BJ (cell line): Measurements from ENCODE around the gene CCHCR1. TPM values are rescaled to one million over a fixed set of nuclear protein-coding genes. Genes with fewer than 3 reads are reported as not detected.
A peak's percentile ranks its signal among the peaks of the same experiment; 100 is the strongest.
"Not testable (repeated sequence)": the region's sequence is repeated elsewhere in the genome, so short reads cannot be mapped to it uniquely, and the experiment has no call there.

Experiments used
- CTCF ChIA-PET: fragments of 350-600 bp; formaldehyde crosslinking; extraction: SDS; loops from one replicate; lab custom pipeline; 2021; ENCODE audit warnings: antibody characterized with exemption, inconsistent platforms; lab: Yijun Ruan, JAX
- POLR2A ChIA-PET: fragments of 300-600 bp; sonication (Branson Sonifier 250); formaldehyde crosslinking; extraction: SDS; loops from one replicate; lab custom pipeline; 2021; ENCODE audit warnings: antibody characterized with exemption; lab: Charles Lee
- DNase-seq: peaks from one replicate; pipeline ENCODE4 v3.0.0-alpha.2; 2011; ENCODE audit warnings: low read depth
- H3K27me3 ChIP-seq: 2 replicates; pipeline ENCODE4 v1.6.0; 2011; ENCODE audit warnings: low read length; ENCODE audit not compliant: control insufficient read depth, insufficient read depth
- H3K36me3 ChIP-seq: 2 replicates; pipeline ENCODE4 v1.5.1; 2011; ENCODE audit warnings: low read length; ENCODE audit not compliant: control insufficient read depth, insufficient read depth
- H3K4me3 ChIP-seq: 2 replicates; pipeline ENCODE4 v1.5.1; 2011; ENCODE audit warnings: low read depth, mild to moderate bottlenecking, control low read depth, low read length
- polyA plus RNA-seq: library from polyadenylated mRNA; depleted of rRNA; stranded (reverse); fragments of >200 nt; gene quantifications from 2 replicates; pipeline ENCODE4 v1.2.3, GENCODE V29; 2011
- TF ChIP-seq, protein P1 (sequence below): IDR thresholded peaks from 2 replicates; pipeline ENCODE4 v1.5.1; 2011; ENCODE audit warnings: low read depth, mild to moderate bottlenecking, control low read depth, inconsistent platforms, low read length, moderate library complexity; ENCODE audit not compliant: insufficient read depth

The CCHCR1 gene
- polyA plus RNA-seq, 1 experiment = 15.5 TPM

DNA sequence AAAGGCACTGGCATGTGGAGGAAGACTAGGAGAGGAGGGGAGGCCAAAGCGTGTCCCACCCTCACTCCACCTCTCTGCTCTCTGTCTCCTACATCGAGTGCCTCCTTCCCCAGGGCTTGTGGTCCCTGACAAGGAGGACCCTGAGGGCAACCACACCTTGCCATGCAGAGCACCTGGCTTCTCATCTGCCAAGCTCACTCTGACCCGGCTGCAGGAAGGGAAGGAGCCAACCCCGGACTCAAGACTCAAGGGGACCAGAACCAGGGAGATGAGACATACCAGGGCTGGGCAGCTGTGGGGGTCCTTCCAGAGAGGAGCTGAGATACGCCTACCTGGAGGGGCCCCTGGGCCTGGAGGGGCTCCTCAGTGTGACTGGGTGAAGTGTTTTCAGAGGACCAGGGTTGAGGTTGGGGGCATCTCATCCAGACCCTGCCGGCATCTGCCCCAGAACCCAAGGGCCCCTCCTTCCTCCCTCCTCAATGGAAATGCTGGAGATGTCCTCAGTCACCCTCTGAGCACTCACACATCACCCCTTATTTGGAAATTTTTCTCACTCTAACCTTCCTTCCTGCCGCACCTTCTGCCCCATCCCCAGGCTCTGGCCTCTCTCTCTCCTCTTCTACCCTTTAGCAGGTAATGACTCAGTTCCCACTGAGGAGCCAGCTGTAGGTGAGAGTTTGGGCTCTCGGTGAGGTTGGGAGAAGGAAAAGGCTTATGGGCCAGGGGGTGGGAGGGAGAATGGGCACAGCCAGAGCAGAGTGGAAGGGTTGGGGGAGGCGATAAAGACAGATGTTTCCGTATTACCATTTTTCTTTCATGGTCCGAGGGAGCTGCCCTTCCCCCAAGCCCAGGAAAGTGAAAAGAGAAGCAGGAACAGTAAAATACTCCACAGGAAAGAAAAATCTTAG, 44.9 kb upstream of the CCHCR1 start:
- TF ChIP-seq, protein P1, sequence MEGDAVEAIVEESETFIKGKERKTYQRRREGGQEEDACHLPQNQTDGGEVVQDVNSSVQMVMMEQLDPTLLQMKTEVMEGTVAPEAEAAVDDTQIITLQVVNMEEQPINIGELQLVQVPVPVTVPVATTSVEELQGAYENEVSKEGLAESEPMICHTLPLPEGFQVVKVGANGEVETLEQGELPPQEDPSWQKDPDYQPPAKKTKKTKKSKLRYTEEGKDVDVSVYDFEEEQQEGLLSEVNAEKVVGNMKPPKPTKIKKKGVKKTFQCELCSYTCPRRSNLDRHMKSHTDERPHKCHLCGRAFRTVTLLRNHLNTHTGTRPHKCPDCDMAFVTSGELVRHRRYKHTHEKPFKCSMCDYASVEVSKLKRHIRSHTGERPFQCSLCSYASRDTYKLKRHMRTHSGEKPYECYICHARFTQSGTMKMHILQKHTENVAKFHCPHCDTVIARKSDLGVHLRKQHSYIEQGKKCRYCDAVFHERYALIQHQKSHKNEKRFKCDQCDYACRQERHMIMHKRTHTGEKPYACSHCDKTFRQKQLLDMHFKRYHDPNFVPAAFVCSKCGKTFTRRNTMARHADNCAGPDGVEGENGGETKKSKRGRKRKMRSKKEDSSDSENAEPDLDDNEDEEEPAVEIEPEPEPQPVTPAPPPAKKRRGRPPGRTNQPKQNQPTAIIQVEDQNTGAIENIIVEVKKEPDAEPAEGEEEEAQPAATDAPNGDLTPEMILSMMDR = no peak
- ChIA-PET CTCF (interaction anchor here (0.8 to 14.8 kb wide), 2 partner anchors 16 to 164 kb away, joined by 3 to 201 read pairs; no protein-coding TSS in a partner anchor), POLR2A (no interaction called here)
- Histone ChIP-seq H3K36me3 (0 out of 2 replicates have a peak, but pooled peaks cover 1% of the 10 kb centered on the region), H3K4me3 (no peak overlapping the region), H3K27me3 (no peaks in the 10 kb centered on the region)
- no peak for DNase-seq

DNA sequence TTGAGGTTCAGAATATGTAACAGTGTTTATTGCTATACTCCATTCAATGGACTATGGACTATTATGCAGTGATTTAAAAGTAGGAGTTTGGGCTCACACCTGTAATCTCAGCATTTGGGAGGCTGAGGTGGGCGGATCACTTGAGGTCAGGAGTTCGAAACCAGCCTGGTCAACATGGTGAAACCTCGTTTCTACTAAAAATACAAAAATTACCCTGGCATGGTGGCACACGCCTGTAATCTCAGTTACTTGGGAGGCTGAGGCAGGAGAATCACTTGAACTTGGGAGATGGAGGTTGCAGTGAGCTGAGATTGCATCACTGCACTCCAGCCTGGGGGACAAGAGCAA, 41.5 kb upstream of the CCHCR1 start:
- DNase-seq, POLR2A ChIA-PET, H3K36me3 ChIP-seq, H3K27me3 ChIP-seq, H3K4me3 ChIP-seq: not testable (repeated sequence)
- CTCF ChIA-PET = interaction anchor here (1.4 to 14.8 kb wide), 2 partner anchors 28 to 167 kb away, joined by 4 to 201 read pairs; no protein-coding TSS in a partner anchor

DNA sequence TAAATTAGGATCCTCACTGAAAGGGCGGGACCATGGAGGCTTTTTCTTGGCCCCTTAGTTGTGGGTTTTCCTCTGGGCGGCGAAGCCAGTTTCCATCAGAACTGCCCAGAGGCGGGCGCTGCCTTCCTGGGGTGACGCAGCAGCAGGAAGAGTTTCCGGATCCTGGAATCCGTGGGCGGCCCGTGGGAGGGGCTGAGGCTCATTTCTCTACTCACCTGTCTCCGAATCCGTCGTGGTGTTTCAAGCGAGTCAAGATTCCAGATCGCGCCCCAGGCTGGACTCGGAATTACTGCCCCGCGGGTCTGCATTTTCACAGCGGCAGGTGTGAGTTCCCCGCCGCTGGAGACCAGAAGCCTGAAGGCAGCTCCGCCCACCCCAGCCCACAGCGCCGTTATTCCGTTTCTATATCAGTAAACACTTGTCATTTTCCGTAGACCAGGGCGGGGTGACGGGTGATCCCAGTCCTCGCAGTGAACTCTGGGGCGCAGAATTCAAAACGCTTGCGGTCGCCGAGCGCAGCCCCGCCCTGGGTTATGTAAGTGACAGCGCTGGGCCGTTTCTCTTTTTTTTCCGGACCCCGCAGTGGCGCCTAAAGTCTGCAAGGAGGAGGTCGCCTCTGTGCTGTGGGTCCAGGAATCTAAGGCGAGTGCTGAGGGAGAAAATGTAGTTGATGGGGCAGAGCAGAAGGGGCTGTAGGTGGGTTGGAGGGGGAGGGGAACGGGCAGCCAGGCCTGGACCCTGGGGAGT, 40.1 kb upstream of the CCHCR1 start:
- ChIA-PET POLR2A (no interaction called here), CTCF (interaction anchor here (0.6 to 14.8 kb wide), 17 partner anchors 11 to 706 kb away, joined by 3 to 201 read pairs (median 4); partner anchors contain the start of gene PSORS1C2)
- DNase-seq = peak; percentile 30
- no peaks in the 10 kb centered on the region for H3K27me3 ChIP-seq
- 0 out of 2 replicates have a peak, but pooled peaks cover 1% of the 10 kb centered on the region for H3K36me3 ChIP-seq
- TF ChIP-seq, protein P1 = no peak
- peak overlapping the region; percentile 57 for H3K4me3 ChIP-seq

DNA sequence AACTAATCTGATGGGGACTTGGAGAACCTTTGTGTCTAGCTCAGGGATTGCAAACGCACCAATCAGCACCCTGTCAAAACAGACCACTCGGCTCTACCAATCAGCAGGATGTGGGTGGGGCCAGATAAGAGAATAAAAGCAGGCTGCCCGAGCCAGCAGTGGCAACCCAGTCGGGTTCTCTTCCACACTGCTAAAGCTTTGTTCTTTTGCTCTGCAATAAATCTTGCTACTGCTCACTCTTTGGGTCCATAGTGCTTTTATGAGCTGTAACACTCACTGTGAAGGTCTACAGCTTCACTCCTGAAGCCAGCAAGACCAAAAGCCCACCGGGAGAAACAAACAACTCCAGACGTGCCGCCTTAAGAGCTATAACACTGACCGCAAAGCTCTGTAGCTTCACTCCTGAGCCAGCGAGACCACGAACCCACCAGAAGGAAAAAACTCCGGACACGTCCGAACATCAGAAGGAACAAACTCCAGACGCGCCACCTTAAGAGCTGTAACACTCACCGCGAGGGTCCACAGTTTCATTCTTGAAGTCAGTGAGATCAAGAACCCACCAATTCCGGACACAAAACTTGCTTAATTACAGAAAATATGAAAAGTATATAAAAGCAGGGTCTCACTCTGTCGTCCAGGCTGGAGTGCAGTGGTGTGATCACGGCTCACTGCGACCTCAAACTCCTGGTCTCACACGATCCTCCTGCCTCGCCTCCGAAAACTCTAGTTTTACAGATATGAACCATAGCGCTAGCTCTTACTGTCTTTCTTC, 38.8 kb upstream of the CCHCR1 start:
- H3K36me3 ChIP-seq, H3K4me3 ChIP-seq, DNase-seq, POLR2A ChIA-PET, H3K27me3 ChIP-seq: not testable (repeated sequence)
- CTCF ChIA-PET = interaction anchor here (0.7 to 14.8 kb wide), 15 partner anchors 13 to 246 kb away, joined by 3 to 201 read pairs (median 4); partner anchors contain the start of gene PSORS1C2

DNA sequence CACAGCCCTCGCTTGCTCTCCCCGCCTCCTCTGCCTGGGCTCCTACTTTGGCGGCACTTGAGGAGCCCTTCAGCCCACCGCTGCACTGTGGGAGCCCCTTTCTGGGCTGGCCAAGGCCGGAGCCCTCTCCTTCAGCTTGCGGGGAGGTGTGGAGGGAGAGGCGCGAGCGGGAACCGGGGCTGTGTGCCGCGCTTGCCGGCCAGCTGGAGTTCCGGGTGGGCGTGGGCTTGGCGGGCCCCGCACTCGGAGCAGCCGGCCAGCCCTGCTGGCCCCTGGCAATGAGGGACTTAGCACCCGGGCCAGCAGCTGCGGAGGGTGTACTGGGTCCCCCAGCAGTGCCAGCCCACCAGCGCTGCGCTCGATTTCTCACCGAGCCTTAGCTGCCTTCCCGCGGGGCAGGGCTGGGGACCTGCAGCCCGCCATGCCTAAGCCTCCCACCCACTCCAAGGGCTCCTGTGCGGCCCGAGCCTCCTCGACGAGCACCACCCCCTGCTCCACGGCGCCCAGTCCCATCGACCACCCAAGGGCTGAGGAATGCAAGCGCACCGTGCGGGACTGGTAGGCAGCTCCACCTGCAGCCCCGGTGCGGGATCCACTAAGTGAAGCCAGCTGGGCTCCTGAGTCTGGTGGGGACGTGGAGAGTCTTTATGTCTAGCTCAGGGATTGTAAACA, 37.8 kb upstream of the CCHCR1 start:
- H3K27me3 ChIP-seq, H3K4me3 ChIP-seq, POLR2A ChIA-PET, H3K36me3 ChIP-seq, DNase-seq: not testable (repeated sequence)
- CTCF ChIA-PET = interaction anchor here (0.6 to 14.8 kb wide), 7 partner anchors 54 to 177 kb away, joined by 3 to 201 read pairs (median 4); partner anchors contain the start of gene PSORS1C2
